Endodermal cell (in vitro differentiated cells): Measurements from ENCODE around the gene SLC66A2. TPM values are rescaled to one million over a fixed set of nuclear protein-coding genes. Genes with fewer than 3 reads are reported as not detected.

ENCODE experiments used
- DNase-seq: peaks from one replicate; pipeline ENCODE4 v3.0.0-alpha.2; 2017
- H3K27ac ChIP-seq: 2 replicates; pipeline ENCODE4 v1.5.1; 2013; ENCODE audit warnings: mild to moderate bottlenecking, low read depth, low read length, moderate library complexity
- H3K27me3 ChIP-seq: 2 replicates; pipeline ENCODE4 v1.6.1; 2013; ENCODE audit warnings: mild to moderate bottlenecking, low read length, moderate library complexity; ENCODE audit not compliant: insufficient read depth, control insufficient read depth, poor library complexity, severe bottlenecking
- H3K36me3 ChIP-seq: 2 replicates; pipeline ENCODE4 v1.7.0; 2013; ENCODE audit warnings: mild to moderate bottlenecking, low read length, moderate library complexity; ENCODE audit not compliant: control insufficient read depth, insufficient read depth
- H3K4me1 ChIP-seq: one replicate; pipeline ENCODE4 v1.7.0; 2013; ENCODE audit warnings: low read length; ENCODE audit not compliant: control insufficient read depth, insufficient read depth
- H3K4me3 ChIP-seq: 2 replicates; pipeline ENCODE4 v1.5.1; 2013; ENCODE audit warnings: mild to moderate bottlenecking, low read length, moderate library complexity
- H3K9ac ChIP-seq: 2 replicates; pipeline ENCODE4 v1.6.1; 2013; ENCODE audit warnings: mild to moderate bottlenecking, low read length, moderate library complexity; ENCODE audit not compliant: poor library complexity, severe bottlenecking; ENCODE audit errors: extremely low read depth
- H3K9me3 ChIP-seq: 2 replicates; pipeline ENCODE4 v1.6.1; 2013; ENCODE audit warnings: mild to moderate bottlenecking, low read length, moderate library complexity; ENCODE audit not compliant: control insufficient read depth
- H3K27ac Mint-ChIP-seq: 2 replicates; pipeline ENCODE4 v1.8.0; 2020; ENCODE audit warnings: mixed read lengths
- H3K27me3 Mint-ChIP-seq: 2 replicates; pipeline ENCODE4 v1.8.0; 2021; ENCODE audit warnings: mild to moderate bottlenecking, mixed read lengths; ENCODE audit not compliant: insufficient read depth
- H3K36me3 Mint-ChIP-seq: 2 replicates; pipeline ENCODE4 v1.8.0; 2020; ENCODE audit warnings: low read depth, mixed read lengths
- H3K4me1 Mint-ChIP-seq: 2 replicates; pipeline ENCODE4 v1.8.0; 2020; ENCODE audit warnings: mixed read lengths
- H3K4me3 Mint-ChIP-seq: 2 replicates; pipeline ENCODE4 v1.8.0; 2020; ENCODE audit warnings: mild to moderate bottlenecking, moderate library complexity, mixed read lengths
- H3K9me3 Mint-ChIP-seq: 2 replicates; pipeline ENCODE4 v1.8.0; 2020; ENCODE audit warnings: mild to moderate bottlenecking, mixed read lengths
- WGBS, 2 experiments: methylation state at CpG; one replicate each; pipeline versions ENCODE4 v1.1.5 to v1.1.7; 2013; ENCODE audit warnings: missing lambda C conversion rate in 2 of 2, mixed read lengths in 1 of 2; ENCODE audit not compliant: insufficient coverage in 1 of 2, insufficient read length in 1 of 2; 5-methylcytosine and 5-hydroxymethylcytosine counted together
- total RNA-seq, 2 donors: library from RNA; stranded (reverse); fragmentation: NEBNext Ultra II Directional in 1 of 2; extraction: Animal tissue kit (Norgen Biotek cat#: 25700) in 1 of 2; gene quantifications; 2 replicates in 1 of 2; 3 replicates in 1 of 2; pipeline ENCODE4 v1.2.1, GENCODE V29; 2021
- TF ChIP-seq, protein P1 (sequence below): fragments of 200-600 bp; sonication (generic); conservative IDR thresholded peaks from 2 replicates; pipeline ENCODE4 v1.5.0; 2021; ENCODE audit warnings: antibody characterized with exemption, mild to moderate bottlenecking

Gene SLC66A2
- total RNA-seq, 2 donors from 2014 or later: 30.3 to 32.4 TPM

DNA sequence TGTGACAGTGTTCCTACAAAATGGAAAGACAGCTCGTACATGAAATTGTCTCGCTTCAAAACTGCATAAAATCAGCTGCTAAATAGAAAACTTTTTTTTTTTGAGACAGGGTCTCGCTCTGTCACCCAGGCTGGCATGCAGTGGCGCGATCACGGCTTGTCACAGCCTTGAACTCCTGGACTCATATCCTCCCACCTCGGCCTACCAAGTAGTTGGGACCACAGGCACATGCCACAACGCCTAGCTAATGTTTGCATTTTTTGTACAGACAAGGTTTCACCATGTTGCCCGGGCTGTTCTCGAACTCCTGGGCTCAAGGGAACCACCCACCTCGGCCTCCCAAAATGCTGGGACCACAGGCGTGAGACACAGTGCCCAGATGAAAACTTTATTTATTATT lies 33.7 kb upstream of the SLC66A2 start:
- Histone ChIP-seq H3K36me3 (peaks cover 37% of the 10 kb centered on the region), H3K9ac (no peak overlapping the region), H3K9me3 (no peaks in the 10 kb centered on the region), H3K4me1 (no peaks in the 10 kb centered on the region), H3K4me3 (no peak overlapping the region), H3K27ac (no peak overlapping the region), H3K27me3 (peaks cover 4% of the 10 kb centered on the region)
- peaks cover 13% of the 10 kb centered on the region for H3K4me1 Mint-ChIP-seq
- H3K4me3 Mint-ChIP-seq: no peak overlapping the region
- TF ChIP-seq, protein P1, sequence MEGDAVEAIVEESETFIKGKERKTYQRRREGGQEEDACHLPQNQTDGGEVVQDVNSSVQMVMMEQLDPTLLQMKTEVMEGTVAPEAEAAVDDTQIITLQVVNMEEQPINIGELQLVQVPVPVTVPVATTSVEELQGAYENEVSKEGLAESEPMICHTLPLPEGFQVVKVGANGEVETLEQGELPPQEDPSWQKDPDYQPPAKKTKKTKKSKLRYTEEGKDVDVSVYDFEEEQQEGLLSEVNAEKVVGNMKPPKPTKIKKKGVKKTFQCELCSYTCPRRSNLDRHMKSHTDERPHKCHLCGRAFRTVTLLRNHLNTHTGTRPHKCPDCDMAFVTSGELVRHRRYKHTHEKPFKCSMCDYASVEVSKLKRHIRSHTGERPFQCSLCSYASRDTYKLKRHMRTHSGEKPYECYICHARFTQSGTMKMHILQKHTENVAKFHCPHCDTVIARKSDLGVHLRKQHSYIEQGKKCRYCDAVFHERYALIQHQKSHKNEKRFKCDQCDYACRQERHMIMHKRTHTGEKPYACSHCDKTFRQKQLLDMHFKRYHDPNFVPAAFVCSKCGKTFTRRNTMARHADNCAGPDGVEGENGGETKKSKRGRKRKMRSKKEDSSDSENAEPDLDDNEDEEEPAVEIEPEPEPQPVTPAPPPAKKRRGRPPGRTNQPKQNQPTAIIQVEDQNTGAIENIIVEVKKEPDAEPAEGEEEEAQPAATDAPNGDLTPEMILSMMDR: no peak
- no peak overlapping the region for H3K27ac Mint-ChIP-seq
- no peaks in the 10 kb centered on the region for H3K9me3 Mint-ChIP-seq
- peaks cover 32% of the 10 kb centered on the region for H3K36me3 Mint-ChIP-seq
- peaks cover 8% of the 10 kb centered on the region for H3K27me3 Mint-ChIP-seq
- no peak for DNase-seq
- 94 to 97% methylated on average over 8 to 12 of the region's 12 CpGs for WGBS, 2 experiments

GRCh38 chr18:79983793-79984192 lies 32.3 kb upstream of the SLC66A2 start:
- H3K9me3 Mint-ChIP-seq: no peaks in the 10 kb centered on the region
- H3K27ac Mint-ChIP-seq: no peak overlapping the region
- DNase-seq: no peak
- Histone ChIP-seq H3K4me3 (no peak overlapping the region), H3K9me3 (no peaks in the 10 kb centered on the region), H3K4me1 (no peaks in the 10 kb centered on the region), H3K27me3 (no peaks in the 10 kb centered on the region), H3K36me3 (peaks cover 44% of the 10 kb centered on the region), H3K27ac (no peak overlapping the region), H3K9ac (no peak overlapping the region)
- H3K27me3 Mint-ChIP-seq: no peaks in the 10 kb centered on the region
- H3K4me3 Mint-ChIP-seq: no peak overlapping the region
- 94 to 97% methylated on average over 3 to 7 of the region's 7 CpGs for WGBS, 2 experiments
- TF ChIP-seq, protein P1: no peak
- peaks cover 39% of the 10 kb centered on the region for H3K36me3 Mint-ChIP-seq
- peaks cover 13% of the 10 kb centered on the region for H3K4me1 Mint-ChIP-seq

DNA sequence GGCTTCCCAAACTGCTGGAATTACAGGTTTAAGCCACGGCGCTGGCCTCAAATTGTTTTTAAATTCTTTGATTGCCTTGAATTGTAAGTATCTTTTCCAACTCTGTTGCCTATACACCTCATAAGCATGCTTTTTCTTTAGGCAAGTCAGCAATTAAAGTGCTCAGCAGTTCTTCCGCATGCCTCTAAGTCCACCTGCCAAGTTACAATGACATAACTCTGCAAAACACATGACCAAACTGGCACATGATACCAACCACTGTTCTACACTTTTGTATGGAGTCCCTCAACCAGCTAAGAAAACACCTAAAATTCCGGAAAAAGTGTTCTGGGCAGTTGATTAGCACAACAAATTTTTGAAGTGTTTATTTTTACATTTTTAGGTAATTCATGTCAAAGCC lies 31.8 kb upstream of the SLC66A2 start:
- H3K36me3 Mint-ChIP-seq: peaks cover 39% of the 10 kb centered on the region
- Histone ChIP-seq H3K36me3 (peaks cover 44% of the 10 kb centered on the region), H3K27me3 (no peaks in the 10 kb centered on the region), H3K9ac (no peak overlapping the region), H3K4me1 (no peaks in the 10 kb centered on the region), H3K27ac (no peak overlapping the region), H3K9me3 (no peaks in the 10 kb centered on the region), H3K4me3 (no peak overlapping the region)
- 89 to 94% methylated on average over 4 of the region's 4 CpGs for WGBS, 2 experiments
- H3K4me1 Mint-ChIP-seq: peaks cover 13% of the 10 kb centered on the region
- TF ChIP-seq, protein P1: no peak
- no peaks in the 10 kb centered on the region for H3K27me3 Mint-ChIP-seq
- no peak overlapping the region for H3K4me3 Mint-ChIP-seq
- H3K27ac Mint-ChIP-seq: no peak overlapping the region
- DNase-seq: no peak
- no peaks in the 10 kb centered on the region for H3K9me3 Mint-ChIP-seq
